Measurements from ENCODE around the gene TRIP10. TPM values are rescaled to one million over a fixed set of nuclear protein-coding genes. Genes with fewer than 3 reads are reported as not detected.
"Not testable (repeated sequence)": the region's sequence is repeated elsewhere in the genome, so short reads cannot be mapped to it uniquely, and the experiment has no call there.

TRIP10 gene
- polyA plus RNA-seq, 5 donors: 90.7 to 113 (median 98.9) TPM

DNA sequence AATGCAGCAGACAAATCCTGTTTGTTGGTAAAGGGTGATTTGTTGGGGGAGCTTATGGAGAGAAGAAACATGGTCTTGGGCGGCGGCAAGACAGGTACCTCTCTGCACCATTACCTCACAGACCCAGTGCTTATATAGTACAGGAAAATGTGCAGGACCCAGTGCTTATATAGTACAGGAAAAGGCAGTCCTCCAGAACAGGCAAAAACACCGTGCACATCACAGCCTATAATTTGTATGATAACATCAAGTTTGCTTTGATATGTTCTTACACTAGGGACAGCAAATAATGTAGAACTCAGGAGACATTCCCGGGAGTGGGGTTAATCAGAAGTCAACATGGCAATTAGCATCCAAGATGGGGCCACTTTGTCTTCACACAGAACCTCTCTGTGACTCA is 53.9 kb downstream of the TRIP10 start:
- no peak for DNase-seq

DNA sequence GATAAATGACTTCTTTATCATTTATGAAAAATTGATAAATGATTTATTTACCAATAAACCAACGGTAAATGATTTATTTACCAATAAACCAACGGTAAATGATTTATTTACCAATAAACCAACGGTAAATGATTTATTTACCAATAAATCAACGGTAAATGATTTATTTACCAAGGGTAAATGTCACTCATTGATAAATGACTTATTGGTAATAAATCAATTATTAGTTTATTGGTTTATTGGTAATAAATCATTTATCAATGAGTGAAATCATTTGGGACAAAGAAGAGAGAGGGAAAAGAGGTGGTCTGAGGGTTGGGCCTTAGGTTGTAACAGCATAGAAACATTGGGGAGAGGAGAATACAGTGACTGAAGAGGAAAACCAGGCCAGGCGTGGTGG is 54.5 kb downstream of the TRIP10 start:
- no peak for DNase-seq

DNA sequence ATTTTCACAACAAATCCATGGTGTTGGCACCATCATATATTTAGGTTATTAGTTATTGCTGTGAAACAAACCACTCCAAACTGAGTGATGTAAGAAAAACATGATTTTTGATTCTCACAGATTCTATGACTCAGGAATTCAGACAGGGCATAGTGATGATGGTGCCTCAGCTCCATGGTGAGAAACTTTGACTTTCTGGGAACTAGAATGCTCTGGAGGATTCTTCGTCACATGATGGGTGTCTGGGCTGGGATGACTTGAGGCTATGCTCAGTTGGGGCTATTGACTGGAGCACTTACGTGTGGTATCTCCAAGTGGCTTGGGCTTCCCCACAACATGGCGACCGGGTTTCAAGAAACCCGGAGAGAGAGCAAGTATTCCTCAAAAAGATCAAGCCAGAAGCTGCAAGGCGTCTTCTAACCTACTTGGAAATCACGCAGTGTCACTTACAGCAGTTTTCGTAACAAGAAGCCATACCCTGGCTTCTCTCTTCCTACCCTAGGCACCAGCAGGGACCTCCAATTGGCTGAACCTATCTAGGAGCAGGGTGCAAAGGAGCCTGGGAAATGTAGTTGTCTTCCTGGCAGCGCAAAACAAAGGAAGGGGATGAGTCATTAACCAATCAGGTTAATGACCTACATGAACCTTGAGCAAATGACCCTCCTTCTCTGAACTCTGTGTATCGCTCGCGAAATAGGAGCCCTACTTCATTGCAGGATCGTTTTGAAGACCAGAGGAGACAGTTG is 55.4 kb downstream of the TRIP10 start:
- DNase-seq: no peak

DNA sequence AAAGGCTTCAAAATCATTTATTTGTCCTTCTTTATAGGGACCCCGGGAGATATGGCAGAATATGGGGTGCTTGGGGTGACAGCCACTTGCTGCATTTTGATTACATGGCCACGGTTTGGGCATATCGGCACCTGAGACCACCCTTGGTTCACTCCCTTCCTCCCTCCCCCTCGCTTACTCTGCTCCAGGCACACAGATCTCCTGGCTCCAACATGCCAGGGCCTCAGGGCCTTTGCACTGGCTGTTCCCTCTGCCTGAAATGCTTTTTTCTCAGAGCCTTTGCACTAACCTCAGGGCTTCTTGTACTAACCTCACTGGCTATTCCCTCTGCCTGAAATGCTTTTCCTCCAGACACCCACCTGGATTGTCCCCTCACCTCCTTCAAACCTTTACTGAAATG is 56.8 kb downstream of the TRIP10 start:
- no peak for DNase-seq

DNA sequence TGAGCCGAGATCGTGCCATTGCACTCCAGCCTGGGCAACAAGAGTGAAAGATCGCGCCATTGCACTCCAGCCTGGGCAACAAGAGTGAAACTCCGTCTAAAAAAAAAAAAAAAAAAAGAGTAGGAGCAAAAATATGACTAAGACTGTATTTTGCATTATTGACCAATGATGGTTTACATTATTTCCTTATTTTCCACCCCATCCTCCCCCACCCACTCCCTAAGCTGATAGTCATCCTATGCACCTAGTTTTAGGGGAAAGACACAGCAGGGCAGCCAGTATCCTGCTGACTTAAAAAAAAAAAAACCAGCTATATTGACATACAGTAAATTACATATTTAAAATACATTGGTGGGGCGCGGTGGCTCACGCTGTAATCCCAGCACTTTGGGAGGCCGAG is 58.2 kb downstream of the TRIP10 start:
- DNase-seq: no peak

DNA sequence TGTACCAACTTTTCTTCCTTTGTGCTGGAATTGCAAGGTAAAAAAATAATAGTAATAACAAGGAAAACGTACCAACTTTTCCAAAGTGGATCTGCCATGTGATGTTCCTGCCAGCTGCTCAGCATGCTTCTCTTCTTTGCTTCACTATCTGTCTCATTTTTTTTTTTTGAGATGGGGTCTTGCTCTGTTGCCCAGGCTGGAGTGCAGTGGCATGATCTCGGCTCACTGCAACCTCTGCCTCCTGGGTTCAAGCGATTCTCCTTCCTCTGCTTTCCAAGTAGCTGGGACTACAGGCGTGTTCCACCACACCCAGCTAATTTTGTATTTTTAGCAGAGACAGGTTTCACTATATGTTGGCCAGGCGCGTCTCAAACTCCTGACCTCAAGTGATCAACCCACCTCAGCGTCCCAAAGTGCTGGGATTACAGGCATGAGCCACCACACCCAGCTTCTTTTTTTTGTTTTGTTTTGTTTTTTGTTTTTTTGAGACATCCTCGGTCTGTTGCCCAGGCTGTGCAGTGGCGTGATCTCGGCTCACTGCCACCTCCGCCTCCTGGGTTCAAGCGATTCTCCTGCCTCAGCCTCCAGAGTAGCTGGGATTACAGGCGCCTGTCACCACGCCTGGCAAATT is 60.8 kb downstream of the TRIP10 start:
- DNase-seq: not testable (repeated sequence)

DNA sequence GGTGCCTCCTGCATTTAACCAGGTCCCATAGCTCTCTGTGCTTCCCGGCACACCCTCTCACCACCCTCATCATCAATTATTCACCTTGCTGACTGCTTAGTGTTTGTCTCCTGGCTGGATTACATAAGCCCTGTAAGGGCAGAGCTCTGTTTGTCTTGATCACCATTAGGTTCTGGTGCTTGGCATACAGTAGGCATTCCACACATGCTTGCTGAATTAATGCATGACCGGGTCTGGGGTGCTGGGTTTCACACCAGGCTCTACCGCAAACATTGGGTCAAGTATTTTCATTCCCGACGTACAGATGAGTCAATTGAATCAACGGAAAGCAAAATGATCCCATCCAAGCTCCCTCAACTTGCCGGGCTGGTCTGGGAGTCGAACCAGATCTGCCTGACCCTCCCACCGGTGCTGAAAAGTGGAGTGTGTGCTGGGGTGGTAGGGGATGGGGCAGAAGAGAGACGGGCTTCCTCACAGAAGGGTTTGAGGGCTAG is 61.6 kb downstream of the TRIP10 start:
- no peak for DNase-seq

Other genes with a start within 250 kb of the TRIP10 start
- 1 to 10 TPM; 2.3 to 6.8 (median 3.4) TPM for gene TUBB4A, start 237.4 kb upstream of the TRIP10 start, polyA plus RNA-seq (ENCODE audit: insufficient read depth in 1 of 5, insufficient read length in 5 of 5, low replicate concordance in 1 of 5)
- gene TNFSF9, start 208.7 kb upstream of the TRIP10 start, polyA plus RNA-seq (ENCODE audit: insufficient read depth in 1 of 5, insufficient read length in 5 of 5, low replicate concordance in 1 of 5): under 1 TPM; 0.15 to 0.83 (median 0.23) TPM
- gene CD70, start 148.5 kb upstream of the TRIP10 start, polyA plus RNA-seq (ENCODE audit: insufficient read depth in 1 of 5, insufficient read length in 5 of 5, low replicate concordance in 1 of 5): under 1 TPM in 3 of 5 donors, not detected in 2; 0.13 to 0.54 (median 0.35) TPM
- gene TNFSF14, start 69.5 kb upstream of the TRIP10 start, polyA plus RNA-seq (ENCODE audit: insufficient read depth in 1 of 5, insufficient read length in 5 of 5, low replicate concordance in 1 of 5): 1 to 10 TPM in 1 of 5 donors, under 1 TPM in 4; 0.18 to 1.0 (median 0.28) TPM
- 100 to 1,000 TPM in 1 of 5 donors, 10 to 100 TPM in 4; 21.7 to 123 (median 39.6) TPM for gene C3, start 19.0 kb upstream of the TRIP10 start, polyA plus RNA-seq (ENCODE audit: insufficient read depth in 1 of 5, insufficient read length in 5 of 5, low replicate concordance in 1 of 5)
- gene GPR108, start 2.1 kb upstream of the TRIP10 start, polyA plus RNA-seq (ENCODE audit: insufficient read depth in 1 of 5, insufficient read length in 5 of 5, low replicate concordance in 1 of 5): 10 to 100 TPM; 39.3 to 92.3 (median 63.7) TPM
- 1 to 10 TPM; 5.9 to 9.2 (median 7.9) TPM for gene SH2D3A, start 27.8 kb downstream of the TRIP10 start, polyA plus RNA-seq (ENCODE audit: insufficient read depth in 1 of 5, insufficient read length in 5 of 5, low replicate concordance in 1 of 5)
- gene VAV1, start 33.0 kb downstream of the TRIP10 start, polyA plus RNA-seq (ENCODE audit: insufficient read depth in 1 of 5, insufficient read length in 5 of 5, low replicate concordance in 1 of 5): 1 to 10 TPM; 2.0 to 2.6 (median 2.2) TPM
- gene ADGRE1, start 147.9 kb downstream of the TRIP10 start, polyA plus RNA-seq (ENCODE audit: insufficient read depth in 1 of 5, insufficient read length in 5 of 5, low replicate concordance in 1 of 5): under 1 TPM; 0.12 to 0.42 (median 0.21) TPM